HTR-8/SVneo (cell line): ENCODE results near the gene CCDC184.

Experiments used
- DNase-seq: peaks from one replicate; pipeline ENCODE4 v3.0.0; 2011; ENCODE audit warnings: low spot score, mixed read lengths; ENCODE audit not compliant: insufficient read length
- FAIRE-seq: peaks from 2 replicates; lab custom pipeline; 2011; peaks lifted over from hg19 to GRCh38; lab: Jason Lieb, UNC

Gene CCDC184

GRCh38 chr12:48177982-48178381 lies 5.5 kb upstream of the CCDC184 start:
- DNase-seq (no peak), FAIRE-seq (no peak)

- DNase-seq (no peak), FAIRE-seq (no peak)
Observed at GRCh38 chr12:48179466-48179865, 4.0 kb upstream of the CCDC184 start.

- FAIRE-seq = no peak
- DNase-seq = no peak
Observed at GRCh38 chr12:48180424-48180823, 3.0 kb upstream of the CCDC184 start.

GRCh38 chr12:48180857-48181495 lies 2.5 kb upstream of the CCDC184 start:
- DNase-seq (no peak), FAIRE-seq (no peak)

- DNase-seq (no peak), FAIRE-seq (no peak)
Observed at GRCh38 chr12:48182631-48183030, 813 bp upstream of the CCDC184 start.

- DNase-seq (no peak), FAIRE-seq (no peak)
Observed at GRCh38 chr12:48183876-48184548, 568 bp downstream of the CCDC184 start.

- DNase-seq (no peak), FAIRE-seq (no peak)
Observed at GRCh38 chr12:48184549-48184922, 1.1 kb downstream of the CCDC184 start.

- FAIRE-seq = no peak
Observed at GRCh38 chr12:48185181-48185919, 1.9 kb downstream of the CCDC184 start.

GRCh38 chr12:48187916-48188695 lies 4.7 kb downstream of the CCDC184 start:
- FAIRE-seq = no peak
- DNase-seq = no peak

More at GRCh38 chr12:48185181-48185919, 1.9 kb downstream of the CCDC184 start:
- no peak for DNase-seq

GRCh38 chr12:48189331-48190125 lies 6.1 kb downstream of the CCDC184 start:
- peak; percentile 20 for FAIRE-seq
- peak; percentile 63 for DNase-seq

- no peak for DNase-seq
- no peak for FAIRE-seq
Observed at GRCh38 chr12:48191096-48191495, 7.7 kb downstream of the CCDC184 start.

GRCh38 chr12:48192861-48193260 lies 9.4 kb downstream of the CCDC184 start:
- DNase-seq (no peak), FAIRE-seq (no peak)

- no peak for FAIRE-seq
- no peak for DNase-seq
Observed at GRCh38 chr12:48193623-48194022, 10.2 kb downstream of the CCDC184 start.

- no peak for FAIRE-seq
- no peak for DNase-seq
Observed at GRCh38 chr12:48194799-48195201, 11.4 kb downstream of the CCDC184 start.

GRCh38 chr12:48197549-48197970 lies 14.1 kb downstream of the CCDC184 start:
- FAIRE-seq = no peak
- DNase-seq = no peak

GRCh38 chr12:48197971-48198671 lies 14.7 kb downstream of the CCDC184 start:
- DNase-seq (peak; percentile 60), FAIRE-seq (no peak)

- no peak for FAIRE-seq
- no peak for DNase-seq
Observed at GRCh38 chr12:48198672-48198971, 15.2 kb downstream of the CCDC184 start.

GRCh38 chr12:48198985-48199384 lies 15.5 kb downstream of the CCDC184 start:
- DNase-seq (no peak), FAIRE-seq (no peak)

GRCh38 chr12:48199774-48200221 lies 16.4 kb downstream of the CCDC184 start:
- FAIRE-seq (no peak), DNase-seq (no peak)
